GM21381 (cell line): Measurements from ENCODE around the gene ARSG.
"Not testable (repeated sequence)": the region's sequence is repeated elsewhere in the genome, so short reads cannot be mapped to it uniquely, and the experiment has no call there.

Experiments
- ATAC-seq: cut with Tn5 transposase; IDR thresholded peaks from one replicate; pipeline ENCODE4 v1.9.1; 2021; ENCODE audit warnings: mild to moderate bottlenecking, moderate library complexity; ENCODE audit not compliant: unreplicated experiment

ARSG gene

DNA sequence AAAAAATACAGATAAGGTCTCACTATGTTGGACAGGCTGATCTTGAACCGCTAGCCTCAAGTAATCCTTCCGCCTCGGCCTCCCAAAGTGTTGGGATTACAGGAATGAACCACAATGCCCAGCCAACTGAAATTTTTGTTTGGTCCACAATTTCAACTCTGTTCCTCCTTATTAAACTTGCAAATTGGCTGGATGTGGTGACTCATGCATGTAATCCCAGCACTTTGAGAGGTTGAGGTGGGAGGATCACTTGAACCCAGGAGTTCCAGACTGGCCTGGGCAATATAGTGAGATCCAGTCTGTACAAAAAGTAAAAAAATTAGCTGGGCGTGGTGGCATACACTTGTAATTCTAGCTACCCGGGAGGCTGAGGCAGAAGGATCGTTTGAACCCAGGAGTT is 13.4 kb downstream of the ARSG start:
- ATAC-seq, result no peak

GRCh38 chr17:68305142-68305541 is 13.8 kb downstream of the ARSG start:
- no peak for ATAC-seq

DNA sequence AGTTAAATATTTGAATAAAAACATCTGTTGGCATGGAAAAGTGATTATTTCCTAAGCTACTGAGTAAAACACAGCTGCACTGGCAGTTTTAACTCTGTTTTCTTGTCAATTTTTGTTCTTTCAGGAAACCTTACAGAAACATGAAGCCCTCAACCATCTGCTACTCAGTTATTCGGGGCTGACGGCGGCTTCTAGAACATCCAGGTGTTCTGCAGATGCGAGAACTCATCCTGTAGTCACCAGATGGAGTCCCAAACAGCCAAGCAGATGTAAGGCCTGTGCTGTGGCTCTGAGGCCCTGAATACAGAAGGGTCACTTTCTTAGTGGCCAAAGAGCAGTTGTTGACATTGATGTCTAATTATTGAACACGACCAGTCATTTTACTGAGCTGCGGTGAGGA is 15.5 kb downstream of the ARSG start:
- no peak for ATAC-seq

- ATAC-seq, result no peak
Measured at GRCh38 chr17:68307443-68307842, 16.1 kb downstream of the ARSG start.

- ATAC-seq, result not testable (repeated sequence)
Measured at GRCh38 chr17:68308486-68308885, 17.2 kb downstream of the ARSG start.

DNA sequence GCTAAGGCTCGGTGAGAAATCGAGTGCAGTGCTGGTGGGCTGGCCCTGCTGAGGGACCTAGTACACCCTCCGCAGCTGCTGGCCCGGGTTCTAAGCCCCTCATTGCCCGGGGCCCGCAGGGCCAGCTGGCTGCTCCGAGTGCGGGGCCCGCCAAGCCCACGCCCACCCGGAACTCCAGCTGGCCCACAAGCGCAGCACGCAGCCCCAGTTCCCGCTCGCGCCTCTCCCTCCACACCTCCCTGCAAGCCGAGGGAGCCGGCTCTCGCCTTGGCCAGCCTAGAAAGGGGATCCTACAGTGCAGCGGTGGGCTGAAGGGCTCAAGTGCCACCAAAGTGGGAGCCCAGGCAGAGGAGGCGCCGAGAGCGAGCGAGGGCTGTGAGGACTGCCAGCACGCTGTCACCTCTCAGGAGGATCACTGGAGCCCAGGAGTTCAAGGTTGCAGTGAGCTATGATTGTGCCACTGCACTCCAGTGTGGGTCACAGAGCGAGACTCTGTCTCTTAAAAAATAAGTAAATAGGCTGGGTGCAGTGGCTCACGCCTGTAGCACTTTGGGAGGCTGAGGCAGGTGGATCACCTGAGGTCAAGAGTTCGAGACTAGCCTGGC is 17.9 kb downstream of the ARSG start:
- not testable (repeated sequence) for ATAC-seq

DNA sequence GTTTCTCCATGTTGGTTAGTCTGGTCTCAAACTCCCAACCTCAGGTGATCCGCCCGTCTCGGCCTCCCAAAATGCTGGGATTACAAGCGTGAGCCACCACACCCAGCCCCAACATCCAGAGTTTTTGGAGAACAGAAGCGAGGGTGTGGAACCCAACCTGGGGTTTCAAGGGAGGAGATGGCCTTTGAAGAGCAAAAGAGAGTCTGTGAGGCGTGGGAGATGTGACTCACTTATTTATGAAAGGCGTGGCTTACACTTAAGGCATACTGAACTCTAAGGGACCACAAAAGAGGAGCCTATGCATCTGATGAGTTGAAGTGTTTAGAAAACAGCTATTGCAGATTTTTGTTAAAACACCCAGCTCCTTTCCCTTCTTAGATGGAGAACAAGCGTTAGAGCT is 18.9 kb downstream of the ARSG start:
- no peak for ATAC-seq

DNA sequence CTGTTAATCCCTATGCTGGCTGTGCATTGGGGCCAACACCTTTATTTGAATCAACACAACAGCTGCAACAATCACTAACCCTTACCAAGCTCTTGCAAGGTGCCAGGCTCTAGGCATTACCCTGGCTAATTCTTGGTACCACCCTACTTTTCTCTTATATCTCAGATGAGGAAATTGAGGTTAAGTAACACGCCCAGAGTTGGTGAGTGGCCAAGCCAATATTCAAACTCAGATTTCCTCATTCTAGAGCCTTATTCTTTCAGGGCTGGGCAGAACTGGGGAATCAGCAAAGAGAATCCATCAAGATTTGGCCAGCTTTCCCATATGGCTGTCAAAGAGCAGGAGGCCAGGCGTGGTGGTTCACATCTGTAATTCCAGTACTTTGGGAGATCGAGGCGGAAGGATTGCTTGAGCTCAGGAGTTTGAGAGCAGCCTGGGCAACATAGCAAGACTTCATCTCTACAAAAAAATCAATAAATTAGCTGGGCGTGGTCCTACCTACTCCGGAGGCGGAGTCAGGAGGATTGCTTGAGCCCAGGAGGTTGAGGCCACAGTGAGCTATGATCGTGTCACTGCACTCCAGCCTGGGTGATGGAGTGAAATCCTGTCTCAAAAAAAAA is 23.7 kb downstream of the ARSG start:
- no peak for ATAC-seq

- ATAC-seq, result no peak
Measured at GRCh38 chr17:68315930-68316329, 24.6 kb downstream of the ARSG start.

GRCh38 chr17:68317458-68317857 is 26.2 kb downstream of the ARSG start:
- no peak for ATAC-seq

DNA sequence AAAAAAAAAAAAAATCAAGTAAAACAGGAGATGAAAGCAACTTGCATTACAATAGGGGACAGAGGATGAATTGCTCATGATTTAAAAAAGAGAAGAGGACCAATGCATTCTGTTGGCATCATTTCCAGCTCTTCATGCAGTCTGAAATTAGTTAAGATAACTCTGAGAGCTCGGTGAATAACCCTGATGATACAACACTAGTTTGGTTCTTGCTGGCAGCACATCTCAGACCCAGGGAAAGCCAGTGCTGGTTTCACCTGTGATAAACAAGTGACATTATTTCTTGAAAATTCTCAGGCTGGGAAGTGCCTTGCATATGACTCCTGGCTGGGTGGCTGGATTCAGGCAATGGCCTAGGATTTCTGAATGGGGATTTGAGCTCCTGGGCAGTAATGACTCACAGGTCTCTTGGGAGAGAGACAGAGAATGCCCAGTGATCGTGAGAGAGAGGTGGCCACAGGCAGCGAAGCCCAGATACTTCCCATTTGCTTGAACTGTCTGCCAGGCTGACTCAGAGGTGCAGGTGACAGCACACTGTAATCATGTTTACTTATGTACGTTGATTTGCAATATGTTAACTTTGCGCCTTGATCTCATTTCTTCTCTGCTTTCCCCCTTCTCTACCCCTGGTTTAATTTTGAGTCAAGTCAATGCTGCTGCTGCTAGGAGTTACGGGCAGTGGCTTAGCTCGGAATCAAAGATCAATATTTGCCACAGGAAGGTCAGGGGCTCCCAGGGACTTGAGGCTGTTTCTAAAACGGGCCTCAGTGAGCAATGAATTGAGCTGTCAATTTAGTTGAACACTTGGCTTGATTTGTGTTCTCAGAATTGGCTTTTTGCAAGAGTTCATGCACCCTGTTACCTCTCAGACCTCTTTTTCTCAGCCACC is 27.1 kb downstream of the ARSG start:
- no peak for ATAC-seq

- no peak for ATAC-seq
Measured at GRCh38 chr17:68319410-68320162, 28.3 kb downstream of the ARSG start.

GRCh38 chr17:68320311-68320865 is 29.1 kb downstream of the ARSG start:
- ATAC-seq, result no peak

- no peak for ATAC-seq
Measured at GRCh38 chr17:68320943-68321555, 29.8 kb downstream of the ARSG start.

DNA sequence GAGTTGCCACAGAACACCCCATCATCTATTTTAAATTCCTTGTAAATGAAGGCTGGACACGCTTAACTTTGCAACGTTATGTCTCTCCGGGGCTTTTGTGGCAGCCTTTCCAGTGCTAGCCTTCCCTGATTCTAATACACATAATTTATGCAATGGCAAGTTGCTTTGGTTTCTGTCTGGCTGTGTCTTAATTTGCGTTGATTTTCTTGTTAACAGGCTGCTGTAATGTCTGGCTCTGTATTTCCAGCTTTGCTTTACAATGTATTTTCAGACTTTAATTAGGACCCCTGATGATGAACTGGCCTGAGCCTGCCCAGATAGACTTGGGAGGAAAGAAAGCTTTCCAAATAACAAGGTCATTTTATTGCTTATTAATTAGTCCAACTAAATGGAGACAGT is 30.3 kb downstream of the ARSG start:
- no peak for ATAC-seq

GRCh38 chr17:68322630-68323029 is 31.3 kb downstream of the ARSG start:
- ATAC-seq, result no peak

- ATAC-seq, result no peak
Measured at GRCh38 chr17:68324114-68324513, 32.8 kb downstream of the ARSG start.

- ATAC-seq, result no peak
Measured at GRCh38 chr17:68324654-68325336, 33.5 kb downstream of the ARSG start.

- ATAC-seq, result no peak
Measured at GRCh38 chr17:68325961-68326360, 34.7 kb downstream of the ARSG start.

- no peak for ATAC-seq
Measured at GRCh38 chr17:68326681-68327080, 35.4 kb downstream of the ARSG start.
